Upper lobe of right lung (tissue), 1 donor: ENCODE data around the gene SYT17. TPM values are rescaled to one million over a fixed set of nuclear protein-coding genes. Genes with fewer than 3 reads are reported as not detected.

ENCODE experiments used
- ATAC-seq: fragments of 200-7000 bp; cut with Tn5 transposase; one replicate; pipeline ENCODE4 v1.9.1; 2020; ENCODE audit warnings: mild to moderate bottlenecking, moderate library complexity
- DNase-seq: peaks from one replicate; pipeline ENCODE4 v3.0.0-alpha.2; 2020
- H3K27ac ChIP-seq: fragments of 200-600 bp; one replicate; pipeline ENCODE4 v1.8.0; 2022
- H3K27me3 ChIP-seq: fragments of 200-600 bp; one replicate; pipeline ENCODE4 v1.8.0; 2022; ENCODE audit warnings: mild to moderate bottlenecking
- H3K36me3 ChIP-seq: fragments of 200-600 bp; one replicate; pipeline ENCODE4 v1.8.0; 2022
- H3K4me1 ChIP-seq: fragments of 200-600 bp; one replicate; pipeline ENCODE4 v1.8.0; 2022
- H3K4me3 ChIP-seq: fragments of 200-600 bp; one replicate; pipeline ENCODE4 v1.8.0; 2022; ENCODE audit warnings: mild to moderate bottlenecking
- H3K9me3 ChIP-seq: fragments of 200-600 bp; one replicate; pipeline ENCODE4 v1.8.0; 2022
- intact Hi-C: fragments of 100-400 bp; cut with DNase I; formaldehyde crosslinking; loops from one replicate; pipeline ENCODE4 v1.11.0; 2022
- total RNA-seq: library from RNA; stranded (reverse); fragmentation: NEBNext Ultra II Directional; extraction: Animal tissue kit (Norgen Biotek cat#: 25700); gene quantifications from one replicate; pipeline ENCODE4 v1.2.1, GENCODE V29; 2021
- TF ChIP-seq, protein P1 (sequence below): fragments of 200-600 bp; IDR thresholded peaks from one replicate; pipeline ENCODE4 v1.8.0; 2022; ENCODE audit warnings: antibody characterized with exemption
- donor health status: DM: no; HTN: yes; CAD: no; lungs with severe emphysema.

SYT17 gene
- total RNA-seq, 1 donor from 2014 or later = 13.7 TPM

DNA sequence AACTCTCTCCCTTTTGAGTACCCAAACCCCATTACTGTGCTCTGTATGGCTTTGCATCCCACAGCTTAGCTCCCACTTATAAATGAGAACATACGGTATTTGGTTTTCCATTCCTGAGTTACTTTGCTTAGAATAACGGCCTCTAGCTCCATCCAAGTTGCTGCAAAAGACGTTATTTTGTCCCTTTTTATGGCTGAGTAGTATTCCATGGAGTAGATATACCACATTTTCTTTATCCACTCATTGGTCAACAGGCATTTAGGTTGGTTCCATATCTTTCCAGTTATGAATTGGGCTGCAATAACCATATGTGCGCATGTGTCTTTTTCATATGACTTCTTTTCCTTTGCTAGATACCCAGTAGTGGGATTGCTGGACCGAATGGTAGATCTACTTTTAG is 19.9 kb upstream of the SYT17 start:
- Histone ChIP-seq H3K36me3 (no peaks in the 10 kb centered on the region), H3K4me3 (no peak overlapping the region), H3K27ac (no peak overlapping the region), H3K9me3 (no peaks in the 10 kb centered on the region), H3K4me1 (no peaks in the 10 kb centered on the region), H3K27me3 (no peaks in the 10 kb centered on the region)
- intact Hi-C loops = no loop called here
- DNase-seq = no peak
- no peak for ATAC-seq
- TF ChIP-seq, protein P1, sequence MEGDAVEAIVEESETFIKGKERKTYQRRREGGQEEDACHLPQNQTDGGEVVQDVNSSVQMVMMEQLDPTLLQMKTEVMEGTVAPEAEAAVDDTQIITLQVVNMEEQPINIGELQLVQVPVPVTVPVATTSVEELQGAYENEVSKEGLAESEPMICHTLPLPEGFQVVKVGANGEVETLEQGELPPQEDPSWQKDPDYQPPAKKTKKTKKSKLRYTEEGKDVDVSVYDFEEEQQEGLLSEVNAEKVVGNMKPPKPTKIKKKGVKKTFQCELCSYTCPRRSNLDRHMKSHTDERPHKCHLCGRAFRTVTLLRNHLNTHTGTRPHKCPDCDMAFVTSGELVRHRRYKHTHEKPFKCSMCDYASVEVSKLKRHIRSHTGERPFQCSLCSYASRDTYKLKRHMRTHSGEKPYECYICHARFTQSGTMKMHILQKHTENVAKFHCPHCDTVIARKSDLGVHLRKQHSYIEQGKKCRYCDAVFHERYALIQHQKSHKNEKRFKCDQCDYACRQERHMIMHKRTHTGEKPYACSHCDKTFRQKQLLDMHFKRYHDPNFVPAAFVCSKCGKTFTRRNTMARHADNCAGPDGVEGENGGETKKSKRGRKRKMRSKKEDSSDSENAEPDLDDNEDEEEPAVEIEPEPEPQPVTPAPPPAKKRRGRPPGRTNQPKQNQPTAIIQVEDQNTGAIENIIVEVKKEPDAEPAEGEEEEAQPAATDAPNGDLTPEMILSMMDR = no peak

DNA sequence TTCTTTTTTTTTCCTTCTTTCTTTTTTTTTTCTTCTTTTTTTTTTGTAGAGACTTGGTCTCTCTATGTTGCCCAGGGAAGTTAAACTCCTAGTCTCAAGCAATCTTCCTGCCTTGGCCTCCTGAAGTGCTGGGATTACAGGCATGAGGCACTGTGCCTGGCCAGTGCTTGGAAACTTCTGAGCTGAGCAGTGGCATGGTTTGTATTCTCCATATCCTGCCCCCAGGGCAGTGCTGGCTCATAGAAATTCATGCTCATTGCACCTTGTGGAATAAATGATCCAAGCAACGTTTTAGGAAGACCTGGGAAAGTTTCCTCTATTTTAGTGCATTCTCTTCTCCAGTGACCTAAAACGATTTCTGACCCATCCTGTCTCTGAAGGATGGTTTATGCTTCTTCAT is 16.7 kb upstream of the SYT17 start:
- Histone ChIP-seq H3K4me1 (no peaks in the 10 kb centered on the region), H3K27me3 (no peaks in the 10 kb centered on the region), H3K4me3 (no peak overlapping the region), H3K36me3 (no peaks in the 10 kb centered on the region), H3K9me3 (no peaks in the 10 kb centered on the region), H3K27ac (no peak overlapping the region)
- ATAC-seq = no peak
- intact Hi-C loops = no loop called here
- TF ChIP-seq, protein P1 = no peak
- DNase-seq = no peak

DNA sequence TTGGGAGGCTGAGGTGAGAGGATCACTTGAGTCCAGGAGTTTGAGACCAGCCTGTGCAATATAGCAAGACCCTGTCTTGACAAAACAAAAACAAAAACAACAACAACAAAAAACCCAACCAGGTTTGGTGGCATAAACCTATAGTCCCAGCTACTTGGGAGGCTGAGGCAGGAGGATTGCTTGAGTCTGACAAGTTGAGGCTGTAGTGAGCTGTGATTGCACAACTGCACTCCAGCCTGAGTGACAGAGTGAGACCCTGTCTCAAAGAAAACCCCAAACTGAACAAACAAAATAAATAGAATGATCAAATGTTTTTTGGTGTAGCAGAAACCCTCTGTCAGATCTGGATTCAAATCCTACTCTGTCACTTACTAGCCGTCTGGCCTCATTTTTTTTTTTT is 16.0 kb upstream of the SYT17 start:
- Histone ChIP-seq H3K27ac (no peak overlapping the region), H3K4me3 (no peak overlapping the region), H3K4me1 (no peaks in the 10 kb centered on the region), H3K9me3 (no peaks in the 10 kb centered on the region), H3K27me3 (no peaks in the 10 kb centered on the region), H3K36me3 (no peaks in the 10 kb centered on the region)
- DNase-seq (no peak), ATAC-seq (no peak)
- TF ChIP-seq, protein P1 = no peak
- intact Hi-C loops = no loop called here

DNA sequence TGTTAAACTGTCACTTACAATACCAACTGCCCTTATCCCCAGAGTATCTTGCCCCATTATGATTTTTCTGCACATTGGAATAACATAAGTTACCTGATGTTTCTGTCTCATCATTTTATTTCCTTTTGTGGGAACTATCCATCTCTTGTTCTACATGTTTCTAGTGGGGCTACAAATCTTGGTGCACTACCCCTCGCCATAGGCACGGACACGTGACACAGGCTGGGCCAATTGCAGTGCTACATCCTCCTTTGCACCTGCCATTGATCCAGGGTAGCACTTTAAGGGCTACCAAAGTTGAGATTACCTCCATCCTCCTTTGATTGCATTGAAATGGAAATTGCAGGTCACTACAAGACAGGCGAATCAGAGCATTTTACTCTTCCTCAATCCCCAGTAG is 14.2 kb upstream of the SYT17 start:
- peak; percentile 31 for ATAC-seq
- TF ChIP-seq, protein P1 = no peak
- no peak overlapping the region for H3K27ac ChIP-seq
- no peaks in the 10 kb centered on the region for H3K27me3 ChIP-seq
- intact Hi-C loops = no loop called here
- DNase-seq = no peak
- no peaks in the 10 kb centered on the region for H3K4me1 ChIP-seq
- no peaks in the 10 kb centered on the region for H3K36me3 ChIP-seq
- no peak overlapping the region for H3K4me3 ChIP-seq
- H3K9me3 ChIP-seq = no peaks in the 10 kb centered on the region

DNA sequence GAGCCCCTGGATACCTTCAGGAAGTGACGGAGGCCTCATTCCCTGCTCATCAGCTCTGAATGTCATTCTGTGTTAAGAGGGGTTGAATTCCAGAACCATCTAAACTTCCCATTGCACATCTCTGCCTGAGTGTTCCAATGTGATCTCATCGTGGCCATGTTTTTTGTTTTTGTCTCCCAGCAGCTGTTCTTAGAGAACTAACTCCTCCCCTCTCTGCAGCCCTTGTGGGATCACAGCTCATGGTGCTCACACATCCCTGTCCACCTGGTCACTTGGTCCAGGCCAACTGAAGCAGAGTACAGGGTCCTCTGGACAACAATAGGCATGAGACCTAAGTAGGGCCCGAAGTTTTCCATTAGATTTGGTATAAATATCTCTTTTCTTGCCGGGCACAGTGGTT is 6.0 kb upstream of the SYT17 start:
- ATAC-seq (no peak), DNase-seq (no peak)
- intact Hi-C loops = no loop called here
- no peak overlapping the region for H3K27ac ChIP-seq
- no peak overlapping the region for H3K4me3 ChIP-seq
- no peaks in the 10 kb centered on the region for H3K9me3 ChIP-seq
- H3K4me1 ChIP-seq = peaks cover 2% of the 10 kb centered on the region
- no peaks in the 10 kb centered on the region for H3K27me3 ChIP-seq
- TF ChIP-seq, protein P1 = no peak
- no peaks in the 10 kb centered on the region for H3K36me3 ChIP-seq

DNA sequence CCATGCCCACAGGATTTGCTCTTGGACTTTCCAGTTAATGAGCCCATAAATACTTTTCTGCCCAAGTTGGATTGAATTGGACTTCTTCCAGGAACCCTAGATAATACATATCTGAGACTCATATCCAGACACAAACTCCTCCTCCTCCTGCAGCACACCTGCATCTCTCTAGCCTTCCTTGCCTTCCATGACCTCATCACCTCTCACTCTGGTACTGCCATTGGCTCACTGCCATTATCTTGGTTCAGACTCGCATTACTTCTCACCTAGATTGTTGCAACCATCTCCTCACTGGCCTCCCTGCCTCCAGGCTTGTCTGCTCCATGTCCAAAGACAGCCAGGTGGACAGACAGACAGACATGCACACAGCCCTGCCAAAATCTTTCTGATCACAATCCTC is 4.8 kb upstream of the SYT17 start:
- TF ChIP-seq, protein P1 = no peak
- intact Hi-C loops = no loop called here

More for the DNA sequence above, 4.8 kb upstream of the SYT17 start:
- no peaks in the 10 kb centered on the region for H3K9me3 ChIP-seq
- H3K4me1 ChIP-seq = peaks cover 6% of the 10 kb centered on the region
- H3K27me3 ChIP-seq = no peaks in the 10 kb centered on the region
- DNase-seq (no peak), ATAC-seq (no peak)
- H3K27ac ChIP-seq = no peak overlapping the region
- no peak overlapping the region for H3K4me3 ChIP-seq
- no peaks in the 10 kb centered on the region for H3K36me3 ChIP-seq
